ENCODE data around the gene LIN7B.
A peak's percentile ranks its signal among the peaks of the same experiment; 100 is the strongest.
"Not testable (repeated sequence)": the region's sequence is repeated elsewhere in the genome, so short reads cannot be mapped to it uniquely, and the experiment has no call there.

The LIN7B gene

GRCh38 chr19:49120868-49121267 lies 6.7 kb downstream of the LIN7B start:
- Histone ChIP-seq H3K27ac (ENCODE audit: extremely low read depth, low read depth, low read length) (no peak overlapping the region), H3K4me3 (ENCODE audit: low read depth, low read length) (no peak overlapping the region), H3K36me3 (ENCODE audit: control insufficient read depth in 2 of 2, insufficient read depth in 1 of 2, low read length in 2 of 2) (peaks cover 0 to 8% of the 10 kb centered on the region in 2 experiments; a peak in 2 of 3 replicates), H3K9me3 (ENCODE audit: control insufficient read depth, insufficient read depth, low read depth, low read length) (no peaks in the 10 kb centered on the region), H3K4me1 (ENCODE audit: control insufficient read depth, insufficient read depth, low read length) (peaks cover 5% of the 10 kb centered on the region; the same call in 1 of the 2 replicates)
- CTCF ChIA-PET = interaction anchor here (0.8 to 2.9 kb wide), 5 partner anchors 14 to 88 kb away, joined by 3 to 15 read pairs (median 10); no protein-coding TSS in a partner anchor
- TF ChIP-seq ZBTB17 (tag by site-specific recombination; IDR thresholded peaks at IDR 0.05) (peak; percentile 76), ZNF175 (tag by site-specific recombination; IDR thresholded peaks at IDR 0.05) (no peak)
- TF ChIP-seq, protein P1, sequence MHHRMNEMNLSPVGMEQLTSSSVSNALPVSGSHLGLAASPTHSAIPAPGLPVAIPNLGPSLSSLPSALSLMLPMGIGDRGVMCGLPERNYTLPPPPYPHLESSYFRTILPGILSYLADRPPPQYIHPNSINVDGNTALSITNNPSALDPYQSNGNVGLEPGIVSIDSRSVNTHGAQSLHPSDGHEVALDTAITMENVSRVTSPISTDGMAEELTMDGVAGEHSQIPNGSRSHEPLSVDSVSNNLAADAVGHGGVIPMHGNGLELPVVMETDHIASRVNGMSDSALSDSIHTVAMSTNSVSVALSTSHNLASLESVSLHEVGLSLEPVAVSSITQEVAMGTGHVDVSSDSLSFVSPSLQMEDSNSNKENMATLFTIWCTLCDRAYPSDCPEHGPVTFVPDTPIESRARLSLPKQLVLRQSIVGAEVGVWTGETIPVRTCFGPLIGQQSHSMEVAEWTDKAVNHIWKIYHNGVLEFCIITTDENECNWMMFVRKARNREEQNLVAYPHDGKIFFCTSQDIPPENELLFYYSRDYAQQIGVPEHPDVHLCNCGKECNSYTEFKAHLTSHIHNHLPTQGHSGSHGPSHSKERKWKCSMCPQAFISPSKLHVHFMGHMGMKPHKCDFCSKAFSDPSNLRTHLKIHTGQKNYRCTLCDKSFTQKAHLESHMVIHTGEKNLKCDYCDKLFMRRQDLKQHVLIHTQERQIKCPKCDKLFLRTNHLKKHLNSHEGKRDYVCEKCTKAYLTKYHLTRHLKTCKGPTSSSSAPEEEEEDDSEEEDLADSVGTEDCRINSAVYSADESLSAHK (tag by site-specific recombination; IDR thresholded peaks at IDR 0.05) = peak; percentile 46; the same call in 1 of the 2 replicates
- POLR2A ChIA-PET = no interaction called here

DNA sequence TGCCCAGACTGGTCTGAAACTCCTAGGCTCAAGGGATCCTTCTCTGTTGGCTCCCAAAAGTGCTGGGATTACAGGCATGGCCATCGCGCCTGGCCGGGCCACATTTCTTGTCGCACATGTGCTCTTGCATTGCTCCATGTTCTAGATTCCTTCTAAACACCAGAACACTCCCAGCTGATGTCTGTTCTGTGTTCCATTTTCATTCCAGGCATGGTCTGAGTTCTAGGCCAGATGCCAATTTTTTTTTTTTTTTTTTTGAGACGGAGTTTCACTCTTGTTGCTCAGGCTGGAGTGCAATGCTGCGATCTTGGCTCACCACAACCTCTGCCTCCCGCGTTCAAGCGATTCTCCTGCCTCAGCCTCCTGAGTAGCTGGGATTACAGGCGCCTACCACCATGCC lies 7.7 kb downstream of the LIN7B start:
- not testable (repeated sequence) for H3K9me3 ChIP-seq (ENCODE audit: control insufficient read depth, insufficient read depth, low read depth, low read length); H3K4me3 ChIP-seq (ENCODE audit: low read depth, low read length); H3K4me1 ChIP-seq (ENCODE audit: control insufficient read depth, insufficient read depth, low read length); H3K27ac ChIP-seq (ENCODE audit: extremely low read depth, low read depth, low read length); H3K36me3 ChIP-seq (ENCODE audit: control insufficient read depth in 2 of 2, insufficient read depth in 1 of 2, low read length in 2 of 2)
- ChIA-PET CTCF (interaction anchor here (0.6 to 2.9 kb wide), 5 partner anchors 15 to 77 kb away, joined by 3 to 15 read pairs (median 3); no protein-coding TSS in a partner anchor), POLR2A (interaction anchor here (0.7 kb wide), 2 partner anchors 77 to 491 kb away, joined by 3 read pairs; no protein-coding TSS in a partner anchor)
- TF ChIP-seq ZNF600 (tag by site-specific recombination; IDR thresholded peaks at IDR 0.05) = 0 out of 2 replicates have a peak, but pooled peaks have one; percentile 14
- TF ChIP-seq SCRT2 (tag by site-specific recombination; IDR thresholded peaks at IDR 0.05) = peak; percentile 29; the same call in 1 of the 2 replicates
- 0 out of 2 replicates have a peak, but pooled peaks have one; percentile 31 for TF ChIP-seq YY2 (tag by site-specific recombination; IDR thresholded peaks at IDR 0.05)
- TF ChIP-seq ZBTB17 (tag by site-specific recombination; IDR thresholded peaks at IDR 0.05) = peak; percentile 81
- TF ChIP-seq, protein P2, sequence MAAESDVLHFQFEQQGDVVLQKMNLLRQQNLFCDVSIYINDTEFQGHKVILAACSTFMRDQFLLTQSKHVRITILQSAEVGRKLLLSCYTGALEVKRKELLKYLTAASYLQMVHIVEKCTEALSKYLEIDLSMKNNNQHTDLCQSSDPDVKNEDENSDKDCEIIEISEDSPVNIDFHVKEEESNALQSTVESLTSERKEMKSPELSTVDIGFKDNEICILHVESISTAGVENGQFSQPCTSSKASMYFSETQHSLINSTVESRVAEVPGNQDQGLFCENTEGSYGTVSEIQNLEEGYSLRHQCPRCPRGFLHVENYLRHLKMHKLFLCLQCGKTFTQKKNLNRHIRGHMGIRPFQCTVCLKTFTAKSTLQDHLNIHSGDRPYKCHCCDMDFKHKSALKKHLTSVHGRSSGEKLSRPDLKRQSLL (tag by site-specific recombination; IDR thresholded peaks at IDR 0.05) = 0 out of 2 replicates have a peak, but pooled peaks have one; percentile 52

- peak; percentile 71 for TF ChIP-seq ZNF121 (tag by site-specific recombination; IDR thresholded peaks at IDR 0.05)
- H3K36me3 ChIP-seq (ENCODE audit: control insufficient read depth in 2 of 2, insufficient read depth in 1 of 2, low read length in 2 of 2); H3K27ac ChIP-seq (ENCODE audit: extremely low read depth, low read depth, low read length); H3K4me1 ChIP-seq (ENCODE audit: control insufficient read depth, insufficient read depth, low read length); POLR2A ChIA-PET; H3K9me3 ChIP-seq (ENCODE audit: control insufficient read depth, insufficient read depth, low read depth, low read length); H3K4me3 ChIP-seq (ENCODE audit: low read depth, low read length): not testable (repeated sequence)
- CTCF ChIA-PET = interaction anchor here (0.6 kb wide), 1 partner anchor 74 kb away, joined by 4 read pairs; no protein-coding TSS in a partner anchor
Measured at GRCh38 chr19:49123285-49123684, 9.1 kb downstream of the LIN7B start.

- Histone ChIP-seq H3K27ac (ENCODE audit: extremely low read depth, low read depth, low read length) (no peak overlapping the region), H3K9me3 (ENCODE audit: control insufficient read depth, insufficient read depth, low read depth, low read length) (no peaks in the 10 kb centered on the region), H3K4me3 (ENCODE audit: low read depth, low read length) (no peak overlapping the region), H3K4me1 (ENCODE audit: control insufficient read depth, insufficient read depth, low read length) (peaks cover 7% of the 10 kb centered on the region), H3K36me3 (ENCODE audit: control insufficient read depth in 2 of 2, insufficient read depth in 1 of 2, low read length in 2 of 2) (peaks cover 0 to 5% of the 10 kb centered on the region in 2 experiments; a peak in 1 of 3 replicates)
- POLR2A ChIA-PET = interaction anchor here (0.7 to 1.6 kb wide), 2 partner anchors 10 to 808 kb away, joined by 3 to 6 read pairs; no protein-coding TSS in a partner anchor
- CTCF ChIA-PET = interaction anchor here (0.7 to 0.9 kb wide), 2 partner anchors 20 to 74 kb away, joined by 3 to 4 read pairs; no protein-coding TSS in a partner anchor
- TF ChIP-seq KLF1 (tag by site-specific recombination; IDR thresholded peaks at IDR 0.05) = peak; percentile 75
- peak; percentile 16; the same call in 1 of the 2 replicates for TF ChIP-seq SP2 (tag by site-specific recombination; IDR thresholded peaks at IDR 0.05)
- TF ChIP-seq ZSCAN30 (tag by site-specific recombination; IDR thresholded peaks at IDR 0.05) = no peak
Measured at GRCh38 chr19:49125025-49125731, 11.0 kb downstream of the LIN7B start.

Measured in HEK293 (cell line).